LNCAP (cell line): Measurements from ENCODE around the gene GAB2.
A peak's percentile ranks its signal among the peaks of the same experiment; 100 is the strongest.

ENCODE experiments used
- TF ChIP-seq, protein P1 (sequence below): fragments of 450-650 bp; IDR thresholded peaks from 2 replicates; pipeline ENCODE4 v1.5.1; 2017; ENCODE audit warnings: mild to moderate bottlenecking

GAB2 gene

DNA sequence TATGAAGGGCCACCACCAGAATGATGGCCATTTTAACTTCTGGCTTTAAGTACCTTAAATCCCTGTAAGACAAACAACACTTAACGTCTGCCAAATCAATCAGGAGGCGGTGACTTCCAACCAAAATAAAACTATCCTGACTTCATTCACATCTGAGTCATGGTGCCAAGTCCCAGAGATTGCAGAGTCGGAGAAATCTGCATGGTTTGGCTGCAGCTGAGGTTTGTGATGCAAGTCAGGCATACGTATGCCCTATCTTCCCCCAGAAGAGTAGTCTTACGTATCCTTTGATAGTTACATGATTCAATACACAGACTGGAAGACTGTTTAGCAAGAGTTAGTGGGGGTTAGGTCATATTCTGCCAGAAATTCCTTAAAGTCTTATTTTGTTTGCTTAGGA lies 1.7 kb upstream of the GAB2 start:
- TF ChIP-seq, protein P1, sequence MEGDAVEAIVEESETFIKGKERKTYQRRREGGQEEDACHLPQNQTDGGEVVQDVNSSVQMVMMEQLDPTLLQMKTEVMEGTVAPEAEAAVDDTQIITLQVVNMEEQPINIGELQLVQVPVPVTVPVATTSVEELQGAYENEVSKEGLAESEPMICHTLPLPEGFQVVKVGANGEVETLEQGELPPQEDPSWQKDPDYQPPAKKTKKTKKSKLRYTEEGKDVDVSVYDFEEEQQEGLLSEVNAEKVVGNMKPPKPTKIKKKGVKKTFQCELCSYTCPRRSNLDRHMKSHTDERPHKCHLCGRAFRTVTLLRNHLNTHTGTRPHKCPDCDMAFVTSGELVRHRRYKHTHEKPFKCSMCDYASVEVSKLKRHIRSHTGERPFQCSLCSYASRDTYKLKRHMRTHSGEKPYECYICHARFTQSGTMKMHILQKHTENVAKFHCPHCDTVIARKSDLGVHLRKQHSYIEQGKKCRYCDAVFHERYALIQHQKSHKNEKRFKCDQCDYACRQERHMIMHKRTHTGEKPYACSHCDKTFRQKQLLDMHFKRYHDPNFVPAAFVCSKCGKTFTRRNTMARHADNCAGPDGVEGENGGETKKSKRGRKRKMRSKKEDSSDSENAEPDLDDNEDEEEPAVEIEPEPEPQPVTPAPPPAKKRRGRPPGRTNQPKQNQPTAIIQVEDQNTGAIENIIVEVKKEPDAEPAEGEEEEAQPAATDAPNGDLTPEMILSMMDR = no peak

DNA sequence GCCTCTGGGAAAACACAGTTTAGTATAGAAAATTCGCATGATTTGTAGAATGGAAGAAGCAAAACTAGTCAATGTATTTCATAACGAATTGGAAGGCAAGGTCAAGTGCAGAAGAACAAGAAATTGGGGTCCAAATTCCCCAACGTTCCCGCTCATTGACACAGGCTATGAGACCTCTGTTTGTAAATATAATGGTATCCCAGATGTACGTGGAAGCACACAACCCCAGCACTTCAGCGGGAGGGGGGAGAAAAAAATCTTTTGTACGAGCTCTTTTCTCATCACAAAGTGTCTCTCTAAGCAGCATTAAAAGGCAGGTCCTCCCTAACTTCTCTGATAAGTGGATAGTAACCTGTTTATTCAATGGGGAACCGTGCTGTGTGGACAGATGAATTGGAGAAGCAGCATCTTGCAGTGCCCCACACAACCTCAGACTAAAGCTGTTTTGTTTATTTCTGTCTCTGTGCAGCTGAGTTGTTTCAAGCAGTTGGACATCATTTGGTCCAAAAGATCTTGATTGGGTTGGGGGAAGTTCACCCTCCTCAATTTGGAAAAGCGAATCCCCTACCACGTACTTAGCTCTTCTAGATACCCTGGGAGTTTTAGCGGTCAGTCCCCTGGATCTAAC lies 1.1 kb upstream of the GAB2 start:
- TF ChIP-seq, protein P1 = no peak

DNA sequence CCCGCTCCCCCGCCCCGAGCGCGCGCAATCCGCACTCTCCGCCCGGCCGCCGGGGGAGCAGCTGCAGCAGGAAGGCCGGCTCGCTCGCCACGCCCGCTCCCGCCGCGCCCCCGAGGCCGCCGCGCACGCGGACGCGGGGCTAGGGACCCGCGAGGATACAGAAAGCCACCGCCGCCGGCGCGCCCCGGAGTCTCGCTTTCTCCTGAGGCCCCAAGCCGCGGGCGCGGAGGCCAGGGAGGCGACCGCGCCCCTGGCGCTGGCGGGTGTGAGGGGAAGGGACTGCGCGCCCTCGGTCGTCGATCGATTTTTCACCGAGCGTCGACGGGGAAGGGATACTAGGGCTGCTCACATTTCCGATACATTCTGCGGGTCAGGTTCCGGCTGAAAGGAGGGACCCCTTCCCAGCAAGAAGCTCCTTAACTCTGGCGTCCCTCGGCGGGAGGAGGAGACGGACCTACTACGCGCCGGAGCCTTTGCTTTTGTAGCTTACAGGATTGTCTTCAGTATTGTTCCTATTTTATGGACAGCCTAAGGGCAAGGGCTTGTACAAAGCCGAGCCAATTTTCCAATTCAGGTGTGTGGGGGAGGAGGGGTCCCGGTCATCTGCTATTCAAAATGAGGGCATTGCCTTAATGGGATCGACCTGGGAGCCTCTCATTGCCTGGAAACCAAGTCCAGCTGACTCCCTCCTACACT lies 416 bp upstream of the GAB2 start:
- TF ChIP-seq, protein P1 = no peak

DNA sequence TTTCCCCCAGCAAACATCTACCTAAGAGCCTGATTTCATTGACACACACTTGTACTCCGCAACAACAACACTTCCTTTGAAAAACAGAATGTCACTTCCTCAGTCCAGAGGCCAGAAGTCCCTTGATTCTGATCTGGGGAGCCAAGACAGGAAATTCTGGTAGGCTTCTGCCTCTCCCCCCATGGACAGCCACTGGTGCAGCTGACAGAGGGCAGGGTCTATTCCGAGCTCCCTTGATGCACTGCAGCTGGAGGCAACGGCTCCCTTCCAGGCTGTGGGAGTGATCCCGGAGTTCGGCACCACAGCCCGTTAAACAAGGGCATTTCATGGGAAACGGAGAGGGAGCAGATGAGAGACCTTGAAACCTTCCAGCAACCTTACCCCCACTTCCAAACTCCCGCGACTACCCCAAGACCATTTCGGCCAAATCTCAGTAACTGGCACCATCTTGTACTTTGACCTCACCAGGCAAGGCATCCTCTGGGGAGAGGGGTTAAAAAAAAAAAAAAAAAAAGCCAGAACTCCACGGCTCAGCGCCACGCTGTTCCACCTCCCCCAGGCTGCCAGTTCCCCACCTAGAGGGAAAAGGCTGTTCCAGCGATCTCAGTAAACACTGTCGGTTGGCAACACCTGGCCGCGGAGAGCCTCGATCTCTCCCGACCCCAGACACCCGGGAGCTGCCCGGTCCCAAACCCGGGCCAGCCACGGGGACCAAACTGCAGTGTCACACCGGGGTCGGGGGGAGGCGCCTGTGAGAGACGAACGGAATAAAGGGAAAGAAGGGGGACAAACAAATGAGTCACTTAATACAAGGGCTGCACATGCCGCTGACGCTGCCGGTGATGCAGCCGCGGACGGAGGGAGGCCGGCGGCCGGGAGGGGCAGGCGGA lies 1.1 kb downstream of the GAB2 start:
- TF ChIP-seq, protein P1 = peak; percentile 62

DNA sequence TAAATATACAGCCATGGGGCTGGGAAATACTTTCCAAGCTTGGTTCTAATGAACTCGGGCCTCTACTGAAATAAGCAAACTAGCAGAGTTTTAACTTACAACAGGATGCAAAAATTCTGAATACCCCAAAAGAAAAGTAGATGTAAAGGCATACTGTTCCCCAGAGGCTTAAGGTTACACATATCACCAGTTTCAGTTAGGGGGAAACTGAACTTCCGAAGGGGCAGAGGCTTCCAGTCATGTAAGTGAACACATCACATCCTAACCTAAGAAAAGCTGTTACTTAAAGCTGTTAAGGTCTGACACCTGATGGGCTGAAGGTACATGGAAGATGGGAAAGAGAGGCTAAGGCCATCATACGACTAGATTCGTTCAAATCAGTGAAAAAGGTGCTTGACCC lies 2.3 kb downstream of the GAB2 start:
- TF ChIP-seq, protein P1 = no peak

DNA sequence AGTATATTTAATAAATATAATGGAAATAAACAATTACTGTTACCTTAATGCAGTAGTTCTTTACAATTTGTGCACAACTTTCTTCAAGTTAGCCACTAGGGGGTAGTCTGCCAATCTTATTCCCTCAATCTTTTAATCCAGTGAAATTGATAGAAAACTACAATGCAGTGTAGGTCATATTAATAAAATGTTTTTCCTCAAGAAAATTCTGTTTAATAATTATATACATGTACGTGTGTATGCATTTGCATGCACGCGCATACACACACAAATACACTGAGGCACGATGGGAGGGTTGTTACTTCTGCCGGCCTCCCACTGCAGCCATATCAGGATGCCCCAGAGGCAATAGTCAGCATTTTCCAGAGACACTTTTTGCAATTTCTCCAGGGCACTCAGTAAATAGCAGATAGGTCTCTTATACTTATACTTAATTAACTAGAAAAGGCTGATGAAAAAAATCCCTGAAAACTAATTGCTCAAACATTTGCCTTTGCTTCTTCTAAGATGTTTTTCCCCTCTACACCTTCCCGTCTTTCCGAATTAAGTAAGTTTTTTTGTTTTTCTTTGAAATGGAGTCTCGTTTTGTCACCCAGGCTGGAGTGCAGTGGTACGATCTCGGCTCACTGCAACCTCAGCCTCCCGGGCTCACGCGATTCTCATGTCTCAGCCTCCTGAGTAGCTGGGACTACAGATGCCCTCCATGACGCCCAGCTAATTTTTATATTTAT lies 3.1 kb downstream of the GAB2 start:
- TF ChIP-seq, protein P1 = peak; percentile 62

DNA sequence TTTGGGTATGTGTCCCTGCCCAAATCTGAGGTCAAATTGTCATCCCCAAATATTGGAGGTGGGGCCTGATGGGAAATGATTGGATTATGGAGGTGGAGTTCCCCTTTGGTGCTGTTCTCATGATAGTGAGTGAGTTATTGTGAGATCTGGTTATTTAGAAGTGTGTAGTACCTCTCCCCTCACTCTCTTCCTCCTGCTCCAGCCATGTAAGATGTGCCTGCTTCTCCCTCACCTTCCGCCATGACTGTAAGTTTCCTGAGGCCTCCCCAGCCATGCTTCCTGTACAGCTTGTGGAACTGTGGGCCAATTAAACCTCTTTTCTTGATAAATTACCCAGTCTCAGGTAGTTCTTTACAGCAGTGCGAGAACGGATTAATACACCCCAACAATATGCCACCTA lies 9.0 kb downstream of the GAB2 start:
- TF ChIP-seq, protein P1 = no peak
